ENCODE results near the gene SRSF12. TPM values are rescaled to one million over a fixed set of nuclear protein-coding genes. Genes with fewer than 3 reads are reported as not detected.

Gene SRSF12
- total RNA-seq, 1 experiment from 2014 or later: not detected

DNA sequence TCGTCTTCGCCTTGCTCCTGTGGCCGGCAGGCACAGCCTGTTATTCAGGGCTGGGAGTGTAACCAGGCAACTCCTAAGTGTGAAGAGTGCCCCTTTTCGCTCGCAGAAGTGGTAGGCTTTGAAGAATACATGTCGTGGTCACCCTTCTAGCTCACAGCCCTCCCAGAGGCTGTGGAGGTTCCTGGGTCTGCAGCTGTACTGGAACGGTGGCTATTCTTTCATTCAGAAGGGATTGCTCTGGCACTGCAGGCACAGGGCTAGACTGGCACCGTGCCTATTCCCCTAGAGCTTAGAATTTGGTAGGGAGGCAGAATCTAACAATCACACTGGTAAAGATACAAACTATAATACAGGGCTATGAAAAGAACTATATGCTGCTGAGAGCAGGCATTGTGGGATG is 1.1 kb upstream of the SRSF12 start:
- Histone ChIP-seq H3K36me3 (ENCODE audit: insufficient read depth, low read length) (no peaks in the 10 kb centered on the region), H3K4me3 (ENCODE audit: low read length) (no peak overlapping the region), H3K9ac (ENCODE audit: low read length) (no peak overlapping the region), H3K27ac (ENCODE audit: low read length) (no peak overlapping the region), H3K27me3 (ENCODE audit: low read length) (no peaks in the 10 kb centered on the region), H3K79me2 (ENCODE audit: low read length) (no peaks in the 10 kb centered on the region), H2AFZ (ENCODE audit: low read length) (no peak overlapping the region), H3K9me2 (replicated peaks; ENCODE audit: insufficient read depth, low read length) (no peaks in the 10 kb centered on the region), H3K4me1 (ENCODE audit: low read length) (no peaks in the 10 kb centered on the region), H3K4me2 (ENCODE audit: low read depth, low read length, poor library complexity, severe bottlenecking) (no peak overlapping the region), H3K9me3 (ENCODE audit: low read length) (no peaks in the 10 kb centered on the region), H4K20me1 (ENCODE audit: insufficient read depth, low read depth, low read length) (no peaks in the 10 kb centered on the region)
- no peak for DNase-seq

DNA sequence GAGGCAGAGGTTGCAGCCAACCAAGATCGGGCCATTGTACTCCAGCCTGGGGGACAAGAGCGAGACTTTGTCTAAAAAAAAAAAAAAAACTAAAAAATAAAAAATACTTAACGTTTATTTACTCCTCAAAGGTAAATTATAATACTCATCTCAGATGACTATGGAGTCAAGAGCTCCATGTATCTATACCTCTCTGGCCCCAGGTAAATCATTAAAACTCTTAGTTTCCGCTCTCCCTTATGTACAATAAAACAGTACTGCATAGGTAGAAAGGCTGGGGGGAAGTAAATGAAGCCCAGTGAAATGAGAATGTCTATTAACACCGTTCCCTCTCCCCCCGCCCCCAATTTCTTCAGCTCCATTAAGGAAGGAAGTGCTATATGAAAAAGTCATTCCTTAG is 1.2 kb downstream of the SRSF12 start:
- no peak overlapping the region for H3K27ac ChIP-seq (ENCODE audit: low read length)
- no peak overlapping the region for H3K4me2 ChIP-seq (ENCODE audit: low read depth, low read length, poor library complexity, severe bottlenecking)
- no peaks in the 10 kb centered on the region for H3K9me2 ChIP-seq (replicated peaks; ENCODE audit: insufficient read depth, low read length)
- DNase-seq: no peak
- no peak overlapping the region for H3K9ac ChIP-seq (ENCODE audit: low read length)
- H3K4me1 ChIP-seq (ENCODE audit: low read length): no peaks in the 10 kb centered on the region
- no peaks in the 10 kb centered on the region for H4K20me1 ChIP-seq (ENCODE audit: insufficient read depth, low read depth, low read length)
- no peaks in the 10 kb centered on the region for H3K27me3 ChIP-seq (ENCODE audit: low read length)
- no peaks in the 10 kb centered on the region for H3K9me3 ChIP-seq (ENCODE audit: low read length)
- H2AFZ ChIP-seq (ENCODE audit: low read length): no peak overlapping the region
- no peaks in the 10 kb centered on the region for H3K79me2 ChIP-seq (ENCODE audit: low read length)
- H3K4me3 ChIP-seq (ENCODE audit: low read length): no peak overlapping the region
- no peaks in the 10 kb centered on the region for H3K36me3 ChIP-seq (ENCODE audit: insufficient read depth, low read length)

DNA sequence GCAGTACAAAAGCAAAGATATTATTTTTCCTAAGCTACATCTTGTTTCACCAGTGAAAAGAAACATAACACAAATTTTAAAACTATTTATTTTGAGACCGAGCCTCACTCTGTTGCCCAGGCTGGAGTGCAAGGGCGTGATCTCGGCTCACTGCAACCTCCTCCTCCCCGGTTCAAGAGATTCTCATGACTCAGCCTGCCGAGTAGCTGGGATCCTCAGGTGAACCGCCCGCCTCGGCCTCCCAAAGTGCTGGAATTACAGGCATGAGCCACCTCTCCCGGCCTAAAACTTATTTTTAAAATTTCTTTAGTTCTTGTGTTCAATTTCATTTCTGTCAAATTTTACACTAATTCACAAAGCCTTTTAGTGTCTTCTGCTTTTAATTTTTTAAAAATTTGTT is 5.9 kb downstream of the SRSF12 start:
- no peaks in the 10 kb centered on the region for H3K79me2 ChIP-seq (ENCODE audit: low read length)
- no peak overlapping the region for H2AFZ ChIP-seq (ENCODE audit: low read length)
- no peak overlapping the region for H3K27ac ChIP-seq (ENCODE audit: low read length)
- no peaks in the 10 kb centered on the region for H3K4me1 ChIP-seq (ENCODE audit: low read length)
- no peaks in the 10 kb centered on the region for H3K27me3 ChIP-seq (ENCODE audit: low read length)
- no peaks in the 10 kb centered on the region for H3K9me2 ChIP-seq (replicated peaks; ENCODE audit: insufficient read depth, low read length)
- H4K20me1 ChIP-seq (ENCODE audit: insufficient read depth, low read depth, low read length): no peaks in the 10 kb centered on the region
- DNase-seq: no peak
- H3K9ac ChIP-seq (ENCODE audit: low read length): no peak overlapping the region
- no peak overlapping the region for H3K4me3 ChIP-seq (ENCODE audit: low read length)
- H3K9me3 ChIP-seq (ENCODE audit: low read length): no peaks in the 10 kb centered on the region
- no peak overlapping the region for H3K4me2 ChIP-seq (ENCODE audit: low read depth, low read length, poor library complexity, severe bottlenecking)
- H3K36me3 ChIP-seq (ENCODE audit: insufficient read depth, low read length): no peaks in the 10 kb centered on the region

DNA sequence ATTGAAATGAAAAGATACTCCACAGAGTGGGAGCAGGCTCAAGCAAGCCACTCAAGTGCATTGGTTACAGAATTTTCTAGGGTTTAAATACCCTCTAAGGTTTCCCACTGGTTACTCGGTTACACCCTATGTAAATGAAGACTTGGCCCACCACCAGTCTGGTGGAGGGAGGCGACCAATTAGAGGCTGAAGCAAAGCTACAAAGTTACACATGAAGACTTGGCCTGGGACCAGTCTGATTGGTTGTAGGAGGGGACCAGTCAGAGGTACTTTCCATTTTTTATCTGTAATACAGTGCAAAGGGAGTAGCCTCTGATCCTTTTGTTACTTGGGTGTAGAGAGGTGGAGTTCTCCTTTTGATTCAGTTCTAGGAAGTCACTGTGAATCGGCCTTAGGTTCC is 7.6 kb downstream of the SRSF12 start:
- no peaks in the 10 kb centered on the region for H4K20me1 ChIP-seq (ENCODE audit: insufficient read depth, low read depth, low read length)
- H3K4me1 ChIP-seq (ENCODE audit: low read length): no peaks in the 10 kb centered on the region
- no peak overlapping the region for H3K4me2 ChIP-seq (ENCODE audit: low read depth, low read length, poor library complexity, severe bottlenecking)
- no peak overlapping the region for H3K9ac ChIP-seq (ENCODE audit: low read length)
- H3K36me3 ChIP-seq (ENCODE audit: insufficient read depth, low read length): no peaks in the 10 kb centered on the region
- DNase-seq: no peak
- H3K79me2 ChIP-seq (ENCODE audit: low read length): no peaks in the 10 kb centered on the region
- H2AFZ ChIP-seq (ENCODE audit: low read length): no peak overlapping the region
- H3K9me2 ChIP-seq (replicated peaks; ENCODE audit: insufficient read depth, low read length): no peaks in the 10 kb centered on the region
- no peak overlapping the region for H3K27ac ChIP-seq (ENCODE audit: low read length)
- no peaks in the 10 kb centered on the region for H3K27me3 ChIP-seq (ENCODE audit: low read length)
- H3K4me3 ChIP-seq (ENCODE audit: low read length): no peak overlapping the region
- no peaks in the 10 kb centered on the region for H3K9me3 ChIP-seq (ENCODE audit: low read length)

DNA sequence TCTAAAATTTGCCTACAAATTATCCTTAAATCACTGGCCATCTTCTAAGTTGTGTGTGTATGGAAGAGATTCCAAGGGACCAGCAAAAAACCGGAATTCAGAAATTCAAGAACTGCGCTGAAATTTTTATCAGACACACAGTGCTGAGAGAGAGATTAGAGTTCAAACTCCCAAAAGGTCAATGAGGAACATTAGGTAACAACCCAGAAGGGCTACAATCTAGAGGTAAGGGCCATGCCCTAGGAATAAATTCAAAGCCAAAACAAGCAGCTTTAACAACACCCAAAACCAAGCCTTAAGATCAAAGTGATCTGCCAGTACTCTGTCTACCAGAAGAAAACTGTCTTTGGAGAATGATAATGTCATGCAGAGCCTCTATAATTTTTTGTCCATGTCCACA is 17.8 kb downstream of the SRSF12 start:
- no peaks in the 10 kb centered on the region for H3K79me2 ChIP-seq (ENCODE audit: low read length)
- H3K4me1 ChIP-seq (ENCODE audit: low read length): no peaks in the 10 kb centered on the region
- H3K4me3 ChIP-seq (ENCODE audit: low read length): no peak overlapping the region
- no peaks in the 10 kb centered on the region for H4K20me1 ChIP-seq (ENCODE audit: insufficient read depth, low read depth, low read length)
- no peaks in the 10 kb centered on the region for H3K27me3 ChIP-seq (ENCODE audit: low read length)
- no peaks in the 10 kb centered on the region for H3K36me3 ChIP-seq (ENCODE audit: insufficient read depth, low read length)
- H2AFZ ChIP-seq (ENCODE audit: low read length): no peak overlapping the region
- H3K27ac ChIP-seq (ENCODE audit: low read length): no peak overlapping the region
- H3K4me2 ChIP-seq (ENCODE audit: low read depth, low read length, poor library complexity, severe bottlenecking): no peak overlapping the region
- H3K9ac ChIP-seq (ENCODE audit: low read length): no peak overlapping the region
- no peaks in the 10 kb centered on the region for H3K9me3 ChIP-seq (ENCODE audit: low read length)
- H3K9me2 ChIP-seq (replicated peaks; ENCODE audit: insufficient read depth, low read length): no peaks in the 10 kb centered on the region
- DNase-seq: no peak

DNA sequence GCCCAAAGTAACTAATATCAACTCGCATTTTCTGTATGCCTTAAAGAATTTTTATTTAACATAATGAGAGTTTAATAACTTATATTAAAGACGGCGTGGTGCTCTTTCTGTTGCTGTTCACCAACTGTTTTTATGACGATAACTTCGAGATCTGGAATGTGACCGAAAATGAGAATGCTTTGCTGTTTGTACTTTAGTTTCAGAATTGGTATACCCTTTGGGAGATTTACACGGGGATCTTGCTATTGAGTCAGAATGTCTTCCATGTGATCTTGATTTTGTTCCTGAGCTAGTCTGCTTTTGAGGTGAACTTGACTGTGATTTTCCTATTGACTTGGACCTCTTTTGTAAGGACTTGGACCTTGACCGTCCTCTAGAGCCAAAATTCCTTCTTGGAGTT is 19.4 kb downstream of the SRSF12 start:
- Histone ChIP-seq H3K9ac (ENCODE audit: low read length) (no peak overlapping the region), H3K4me1 (ENCODE audit: low read length) (no peaks in the 10 kb centered on the region), H3K27me3 (ENCODE audit: low read length) (no peaks in the 10 kb centered on the region), H3K27ac (ENCODE audit: low read length) (no peak overlapping the region), H3K4me2 (ENCODE audit: low read depth, low read length, poor library complexity, severe bottlenecking) (no peak overlapping the region), H3K4me3 (ENCODE audit: low read length) (no peak overlapping the region), H2AFZ (ENCODE audit: low read length) (0 out of 2 replicates have a peak overlapping the region, but pooled peaks have one; percentile 23), H4K20me1 (ENCODE audit: insufficient read depth, low read depth, low read length) (no peaks in the 10 kb centered on the region), H3K9me3 (ENCODE audit: low read length) (no peaks in the 10 kb centered on the region), H3K79me2 (ENCODE audit: low read length) (no peaks in the 10 kb centered on the region), H3K9me2 (replicated peaks; ENCODE audit: insufficient read depth, low read length) (no peaks in the 10 kb centered on the region), H3K36me3 (ENCODE audit: insufficient read depth, low read length) (no peaks in the 10 kb centered on the region)
- DNase-seq: no peak

DNA sequence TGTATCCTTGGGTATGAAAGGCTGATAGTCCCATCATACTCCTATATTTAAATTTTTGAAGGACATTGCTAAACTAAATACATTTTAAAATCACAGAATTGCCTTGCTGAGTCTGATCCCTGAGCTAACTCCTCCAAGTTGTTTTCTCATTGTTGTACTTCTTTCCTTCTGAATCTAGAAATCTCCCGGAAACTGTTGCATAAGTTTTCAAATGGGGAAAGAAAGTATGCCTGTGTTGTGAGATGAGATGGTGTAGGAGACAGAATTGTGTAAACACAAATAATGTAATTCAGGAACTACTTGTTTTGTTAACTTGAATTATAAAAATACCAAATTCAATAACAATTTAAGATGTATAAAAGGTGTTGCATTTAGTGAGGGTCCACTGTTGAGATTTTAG is 30.0 kb downstream of the SRSF12 start:
- no peak overlapping the region for H2AFZ ChIP-seq (ENCODE audit: low read length)
- H3K9me2 ChIP-seq (replicated peaks; ENCODE audit: insufficient read depth, low read length): no peaks in the 10 kb centered on the region
- H3K4me2 ChIP-seq (ENCODE audit: low read depth, low read length, poor library complexity, severe bottlenecking): no peak overlapping the region
- no peak overlapping the region for H3K9ac ChIP-seq (ENCODE audit: low read length)
- H3K4me1 ChIP-seq (ENCODE audit: low read length): peaks cover 6% of the 10 kb centered on the region
- DNase-seq: no peak
- no peak overlapping the region for H3K4me3 ChIP-seq (ENCODE audit: low read length)
- H4K20me1 ChIP-seq (ENCODE audit: insufficient read depth, low read depth, low read length): peaks cover 36% of the 10 kb centered on the region
- no peaks in the 10 kb centered on the region for H3K9me3 ChIP-seq (ENCODE audit: low read length)
- no peak overlapping the region for H3K27ac ChIP-seq (ENCODE audit: low read length)
- H3K36me3 ChIP-seq (ENCODE audit: insufficient read depth, low read length): peaks cover 25% of the 10 kb centered on the region
- H3K79me2 ChIP-seq (ENCODE audit: low read length): peaks cover 11% of the 10 kb centered on the region
- H3K27me3 ChIP-seq (ENCODE audit: low read length): no peaks in the 10 kb centered on the region

DNA sequence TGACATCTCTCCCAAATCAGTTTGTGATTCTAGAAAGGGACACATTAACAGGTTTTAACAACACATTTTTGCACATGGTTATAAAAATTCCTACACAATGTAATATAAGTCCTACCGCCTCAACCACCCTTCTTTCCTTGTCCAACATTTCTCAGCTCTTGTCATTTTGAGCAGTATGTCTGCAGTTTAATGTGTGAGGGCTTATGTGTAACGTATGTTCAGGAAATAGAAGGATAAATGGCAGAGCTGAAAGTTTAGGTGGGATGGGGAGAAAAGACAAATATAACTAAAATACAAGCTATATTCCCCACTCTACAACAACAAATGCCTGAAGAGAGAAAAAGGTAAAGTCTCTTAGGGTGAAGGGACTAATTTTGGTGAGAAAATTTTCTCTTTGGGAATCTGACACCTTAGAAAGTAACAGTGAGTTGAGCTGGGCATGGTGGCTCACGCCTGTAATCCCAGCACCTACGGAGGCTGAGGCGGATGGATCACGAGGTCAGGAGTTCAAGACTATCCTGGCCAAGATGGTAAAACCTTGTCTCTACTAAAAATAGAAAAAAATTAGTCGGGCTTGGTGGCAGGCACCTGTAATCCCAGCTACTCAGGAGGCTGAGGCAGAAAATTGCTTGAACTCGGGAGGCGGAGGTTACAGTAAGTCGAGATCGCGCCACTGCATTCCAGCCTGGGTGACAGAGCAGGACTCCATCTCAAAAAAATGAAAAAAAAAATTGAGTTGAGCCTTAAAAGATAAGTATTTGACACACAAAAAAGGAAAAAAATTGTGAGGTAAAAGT is 32.3 kb downstream of the SRSF12 start:
- Histone ChIP-seq H4K20me1 (ENCODE audit: insufficient read depth, low read depth, low read length) (peaks cover 43% of the 10 kb centered on the region), H3K9ac (ENCODE audit: low read length) (no peak overlapping the region), H3K9me2 (replicated peaks; ENCODE audit: insufficient read depth, low read length) (no peaks in the 10 kb centered on the region), H3K27ac (ENCODE audit: low read length) (no peak overlapping the region), H3K36me3 (ENCODE audit: insufficient read depth, low read length) (peaks cover 29% of the 10 kb centered on the region), H3K27me3 (ENCODE audit: low read length) (no peaks in the 10 kb centered on the region), H3K4me1 (ENCODE audit: low read length) (peaks cover 12% of the 10 kb centered on the region), H2AFZ (ENCODE audit: low read length) (no peak overlapping the region), H3K4me2 (ENCODE audit: low read depth, low read length, poor library complexity, severe bottlenecking) (no peak overlapping the region), H3K4me3 (ENCODE audit: low read length) (no peak overlapping the region), H3K9me3 (ENCODE audit: low read length) (no peaks in the 10 kb centered on the region), H3K79me2 (ENCODE audit: low read length) (peaks cover 27% of the 10 kb centered on the region)
- DNase-seq: no peak

Data from Karpas-422 (cell line).